ENCODE data around the gene HCRTR1. TPM values are rescaled to one million over a fixed set of nuclear protein-coding genes. Genes with fewer than 3 reads are reported as not detected.

HCRTR1 gene
- total RNA-seq, 6 experiments from 2014 or later = not detected

- Histone ChIP-seq H3K36me3 (no peaks in the 10 kb centered on the region), H3K9me3 (no peaks in the 10 kb centered on the region), H3K27ac (no peak overlapping the region), H3K4me1 (peaks cover 0 to 18% (median 0%) of the 10 kb centered on the region in 4 donors), H3K27me3 (no peaks in the 10 kb centered on the region), H3K4me3 (no peak overlapping the region)
- intact Hi-C loops (cut with DNase I) = no loop called here
- DNase-seq (no peak), ATAC-seq (no peak)
- WGBS (ENCODE audit: insufficient coverage, low coverage, low lambda C conversion rate, missing lambda C conversion rate) = 67% methylated on average over 2 of the region's 2 CpGs
- TF ChIP-seq CTCF (IDR thresholded peaks at IDR 0.05) (no peak), POLR2A (IDR thresholded peaks at IDR 0.05) (no peak)
Observed at GRCh38 chr1:31647106-31647505, 29.6 kb downstream of the HCRTR1 start.

- H3K36me3 ChIP-seq = no peaks in the 10 kb centered on the region
- WGBS (ENCODE audit: insufficient coverage, low coverage, low lambda C conversion rate, missing lambda C conversion rate) = 78% methylated on average over 1 of the region's 2 CpGs
- ATAC-seq (no peak), DNase-seq (no peak)
- TF ChIP-seq CTCF (IDR thresholded peaks at IDR 0.05) (no peak), POLR2A (IDR thresholded peaks at IDR 0.05) (no peak)
- no peaks in the 10 kb centered on the region for H3K9me3 ChIP-seq
- H3K4me1 ChIP-seq = peaks cover 0 to 12% (median 0%) of the 10 kb centered on the region in 4 donors
- no peaks in the 10 kb centered on the region for H3K27me3 ChIP-seq
- H3K27ac ChIP-seq = no peak overlapping the region
- H3K4me3 ChIP-seq = no peak overlapping the region
- intact Hi-C loops (cut with DNase I) = no loop called here
Observed at GRCh38 chr1:31648190-31648589, 30.7 kb downstream of the HCRTR1 start.

GRCh38 chr1:31648641-31649357 is 31.3 kb downstream of the HCRTR1 start:
- ATAC-seq = no peak
- no peak for DNase-seq
- Histone ChIP-seq H3K27ac (no peak overlapping the region), H3K36me3 (no peaks in the 10 kb centered on the region), H3K4me1 (peaks cover 0 to 5% (median 0%) of the 10 kb centered on the region in 4 donors), H3K9me3 (no peaks in the 10 kb centered on the region), H3K27me3 (no peaks in the 10 kb centered on the region), H3K4me3 (no peak overlapping the region)
- TF ChIP-seq CTCF (IDR thresholded peaks at IDR 0.05) = no peak
- TF ChIP-seq POLR2A (IDR thresholded peaks at IDR 0.05) = no peak
- intact Hi-C loops (cut with DNase I) = no loop called here
- 81% methylated on average over 8 of the region's 9 CpGs for WGBS (ENCODE audit: insufficient coverage, low coverage, low lambda C conversion rate, missing lambda C conversion rate)

- H3K27me3 ChIP-seq = no peaks in the 10 kb centered on the region
- no peak overlapping the region for H3K27ac ChIP-seq
- WGBS (ENCODE audit: insufficient coverage, low coverage, low lambda C conversion rate, missing lambda C conversion rate) = 77% methylated on average over 7 of the region's 9 CpGs
- ATAC-seq = no peak
- no peaks in the 10 kb centered on the region for H3K9me3 ChIP-seq
- DNase-seq = no peak
- intact Hi-C loops (cut with DNase I) = no loop called here
- no peak overlapping the region for H3K4me3 ChIP-seq
- TF ChIP-seq CTCF (IDR thresholded peaks at IDR 0.05) (no peak), POLR2A (IDR thresholded peaks at IDR 0.05) (no peak)
- H3K36me3 ChIP-seq = no peaks in the 10 kb centered on the region
- H3K4me1 ChIP-seq = peaks cover 0 to 2% (median 0%) of the 10 kb centered on the region in 4 donors
Observed at GRCh38 chr1:31650161-31651088, 32.9 kb downstream of the HCRTR1 start.

Measured in right lobe of liver (tissue), 6 donors.